Kidney (tissue), 14 donors: ENCODE measurements around the gene MAOB. TPM values are rescaled to one million over a fixed set of nuclear protein-coding genes. Genes with fewer than 3 reads are reported as not detected.

Experiments used
- DNase-seq, 5 donors: peaks; one replicate each; pipeline ENCODE4 v3.0.0-alpha.2; 2013 to 2020
- FAIRE-seq: peaks from 2 replicates; lab custom pipeline; 2012; peaks lifted over from hg19 to GRCh38; lab: Jason Lieb, UNC
- H3K27ac ChIP-seq, 2 donors: one replicate each; pipeline ENCODE4 v1.7.0; 2013; ENCODE audit warnings: low read depth in 2 of 2, low read length in 2 of 2, inconsistent platforms in 1 of 2
- H3K27me3 ChIP-seq: one replicate; pipeline ENCODE4 v1.7.1; 2013; ENCODE audit warnings: low read length, inconsistent platforms; ENCODE audit not compliant: control insufficient read depth, insufficient read depth
- H3K36me3 ChIP-seq, 3 donors: one replicate each; pipeline versions ENCODE4 v1.7.0 to v1.7.1; 2013; ENCODE audit warnings: low read length in 3 of 3, control low read depth in 1 of 3, inconsistent platforms in 1 of 3; ENCODE audit not compliant: insufficient read depth in 3 of 3, control insufficient read depth in 2 of 3
- H3K4me1 ChIP-seq, 3 donors: one replicate each; pipeline versions ENCODE4 v1.7.0 to v1.7.1; 2013; ENCODE audit warnings: low read length in 3 of 3, inconsistent platforms in 1 of 3, low read depth in 1 of 3; ENCODE audit not compliant: control insufficient read depth in 2 of 3, insufficient read depth in 2 of 3
- H3K4me3 ChIP-seq, 3 donors: one replicate each; pipeline versions ENCODE4 v1.7.0 to v1.8.1; 2013; ENCODE audit warnings: low read length in 3 of 3, control low read depth in 1 of 3, inconsistent platforms in 1 of 3
- H3K9ac ChIP-seq, 3 donors: one replicate each; pipeline versions ENCODE4 v1.7.0 to v1.7.1; 2013; ENCODE audit warnings: low read length in 3 of 3, control low read depth in 1 of 3, inconsistent platforms in 1 of 3
- H3K9me3 ChIP-seq, 3 donors: one replicate each; pipeline versions ENCODE4 v1.7.0 to v1.7.1; 2013; ENCODE audit warnings: low read length in 3 of 3, control low read depth in 1 of 3, inconsistent platforms in 1 of 3; ENCODE audit not compliant: control insufficient read depth in 2 of 3, insufficient read depth in 1 of 3
- CTCF ChIP-seq: IDR thresholded peaks from 3 replicates; pipeline ENCODE4 v1.5.1; 2012; ENCODE audit warnings: mild to moderate bottlenecking, moderate library complexity, borderline replicate concordance; ENCODE audit not compliant: insufficient read depth; ENCODE audit errors: extremely low read depth
- intact Hi-C: fragments of 100-400 bp; cut with DNase I; formaldehyde crosslinking; loops from one replicate; pipeline ENCODE4 v1.11.1; 2022
- polyA plus RNA-seq: library from polyadenylated mRNA; stranded (reverse); fragments of 350-450 nt; fragmentation: Illumina TruSeq; extraction: RNeasy Lipid Tissue Mini Kit (QIAGEN cat#74804); gene quantifications from one replicate; pipeline ENCODE4 v1.2.3, GENCODE V29; 2014; ENCODE audit warnings: low read depth, low replicate concordance; ENCODE audit not compliant: insufficient read depth
- total RNA-seq: library from RNA; stranded (reverse); fragmentation: NEBNext Ultra II Directional; extraction: Animal tissue kit (Norgen Biotek cat#: 25700); gene quantifications from one replicate; pipeline ENCODE4 v1.2.1, GENCODE V29; 2021
- donor health status: control.
- donor health status: control.
- donor health status: control.
- donor health status: control.
- donor health status: control.
- donor health status: DM: yes; HTN: yes; CAD: no.
- donor health status: Normal renal cell carcinoma (clear cell type).

The MAOB gene
- total and polyA plus RNA-seq, 2 donors from 2014 or later: 58.5 to 91.8 TPM

- peaks cover 0 to 11% (median 2%) of the 10 kb centered on the region in 3 donors for H3K4me1 ChIP-seq
- no peaks in the 10 kb centered on the region for H3K9me3 ChIP-seq
- H3K9ac ChIP-seq: no peak overlapping the region
- peaks cover 7% of the 10 kb centered on the region for H3K27me3 ChIP-seq
- H3K4me3 ChIP-seq: no peak overlapping the region
- no peak for TF ChIP-seq CTCF
- peaks cover 0 to 4% (median 0%) of the 10 kb centered on the region in 3 donors for H3K36me3 ChIP-seq
- FAIRE-seq (no peak), DNase-seq (no peak)
- intact Hi-C loops: no loop called here
- no peak overlapping the region for H3K27ac ChIP-seq
These were observed 134.8 kb downstream of the MAOB start for GRCh38 chrX:43747476-43747875.

GRCh38 chrX:43745938-43746721 is 136.1 kb downstream of the MAOB start:
- H3K4me3 ChIP-seq: no peak overlapping the region
- H3K9ac ChIP-seq: no peak overlapping the region
- no peaks in the 10 kb centered on the region for H3K9me3 ChIP-seq
- H3K36me3 ChIP-seq: peaks cover 0 to 8% (median 0%) of the 10 kb centered on the region in 3 donors
- intact Hi-C loops: no loop called here
- TF ChIP-seq CTCF: no peak
- H3K4me1 ChIP-seq: peaks cover 0 to 14% (median 10%) of the 10 kb centered on the region in 3 donors
- DNase-seq (peak in 2 of 5 donors; percentile 5 to 15), FAIRE-seq (peak; percentile 82)
- peak overlapping the region; percentile 33 to 75 for H3K27ac ChIP-seq
- peaks cover 7% of the 10 kb centered on the region for H3K27me3 ChIP-seq

GRCh38 chrX:43744284-43744683 is 138.0 kb downstream of the MAOB start:
- peak overlapping the region in 1 of 3 donors; percentile 55 for H3K9ac ChIP-seq
- peak; percentile 83 for FAIRE-seq

More at GRCh38 chrX:43744284-43744683, 138.0 kb downstream of the MAOB start:
- peak overlapping the region in 2 of 3 donors; percentile 21 to 52 for H3K4me3 ChIP-seq
- H3K27ac ChIP-seq: peak overlapping the region; percentile 86 to 87
- no peak for DNase-seq
- no peak for TF ChIP-seq CTCF
- peaks cover 0 to 8% (median 0%) of the 10 kb centered on the region in 3 donors for H3K36me3 ChIP-seq
- H3K27me3 ChIP-seq: peaks cover 4% of the 10 kb centered on the region
- H3K4me1 ChIP-seq: peaks cover 0 to 14% (median 10%) of the 10 kb centered on the region in 3 donors
- no peaks in the 10 kb centered on the region for H3K9me3 ChIP-seq
- intact Hi-C loops: no loop called here
